ENCODE data around the gene EFL1.

Gene EFL1

DNA sequence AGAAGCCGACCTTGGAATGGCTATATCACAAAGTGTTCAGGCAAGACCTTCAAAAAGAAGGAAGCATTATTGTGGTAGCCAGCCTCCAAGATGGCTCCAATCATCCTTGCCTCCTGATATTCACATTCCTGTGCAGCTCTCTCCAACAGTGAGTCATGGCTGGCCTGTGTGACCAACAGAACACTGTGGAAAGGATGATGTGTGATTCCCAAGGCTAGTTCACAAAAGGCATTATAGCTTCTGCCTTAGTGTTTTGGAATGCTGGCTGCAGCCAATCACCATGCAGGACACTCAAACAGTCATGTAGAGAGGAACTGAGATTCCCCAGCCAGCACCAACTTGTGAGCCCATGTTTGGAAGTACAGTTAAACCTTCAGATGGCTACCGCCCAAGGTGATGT lies 102.6 kb downstream of the EFL1 start:
- no peak for DNase-seq (ENCODE audit: low read depth in 2 of 2)

DNA sequence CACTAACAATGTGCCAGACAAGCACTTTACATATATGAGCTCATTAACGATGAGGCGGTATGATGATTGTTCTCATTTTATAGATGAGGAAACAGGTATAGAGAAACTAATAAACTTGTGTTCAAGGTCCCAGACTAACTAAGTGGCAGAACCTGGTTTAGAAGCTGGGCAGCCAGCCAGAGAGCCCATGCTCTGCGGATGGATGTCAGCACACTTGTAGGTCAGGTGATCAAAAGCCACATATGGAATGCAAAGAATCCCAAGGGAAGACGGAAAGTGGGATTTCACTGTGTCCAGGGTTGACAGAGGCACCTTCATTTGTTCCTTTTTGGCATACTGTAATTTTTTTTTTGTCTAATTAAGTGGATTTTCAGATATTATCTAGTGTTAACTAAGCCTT lies 103.7 kb downstream of the EFL1 start:
- DNase-seq (ENCODE audit: low read depth in 2 of 2), result no peak

DNA sequence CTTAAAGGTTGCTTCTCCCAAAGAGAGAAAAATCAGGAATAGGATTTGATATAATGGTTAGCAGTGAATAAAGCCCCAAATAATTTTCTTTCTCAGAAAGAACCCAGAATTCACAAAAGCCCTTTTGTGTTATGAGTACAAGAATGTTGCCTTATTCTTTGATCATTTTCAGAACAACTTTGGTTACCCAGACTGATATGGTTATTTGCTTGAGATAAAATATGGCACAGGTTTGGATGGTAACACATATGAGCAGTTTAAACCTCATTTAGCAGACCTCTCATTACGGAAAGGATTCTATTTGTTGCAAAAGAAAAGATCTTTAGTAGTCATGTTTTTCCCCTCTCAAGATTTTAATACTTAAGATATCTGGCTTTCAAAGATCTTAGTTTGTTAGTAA lies 111.9 kb downstream of the EFL1 start:
- DNase-seq (ENCODE audit: low read depth in 2 of 2), result no peak

DNA sequence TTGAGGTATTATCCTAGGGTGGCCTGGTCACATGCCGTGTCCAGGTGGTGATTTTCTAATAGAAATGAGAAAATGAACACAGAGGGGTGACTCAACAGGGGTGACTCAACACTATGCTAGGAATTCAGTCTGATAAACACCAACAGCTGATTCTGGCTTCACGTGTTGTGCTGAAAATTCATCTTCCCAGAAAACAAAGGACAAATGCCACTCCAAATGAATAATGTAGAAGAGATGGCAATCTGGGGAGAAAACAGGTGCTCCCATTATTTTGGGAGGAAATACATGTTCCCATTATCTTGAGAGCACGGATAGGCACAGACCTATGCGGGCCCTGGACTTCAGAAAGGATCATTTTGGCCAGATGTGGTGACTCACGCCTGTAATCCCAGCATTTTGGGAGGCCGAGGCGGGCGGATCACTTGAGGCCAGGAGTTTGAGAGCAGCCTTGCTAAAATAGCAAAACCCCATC lies 115.5 kb downstream of the EFL1 start:
- DNase-seq (ENCODE audit: low read depth in 2 of 2), result no peak

DNA sequence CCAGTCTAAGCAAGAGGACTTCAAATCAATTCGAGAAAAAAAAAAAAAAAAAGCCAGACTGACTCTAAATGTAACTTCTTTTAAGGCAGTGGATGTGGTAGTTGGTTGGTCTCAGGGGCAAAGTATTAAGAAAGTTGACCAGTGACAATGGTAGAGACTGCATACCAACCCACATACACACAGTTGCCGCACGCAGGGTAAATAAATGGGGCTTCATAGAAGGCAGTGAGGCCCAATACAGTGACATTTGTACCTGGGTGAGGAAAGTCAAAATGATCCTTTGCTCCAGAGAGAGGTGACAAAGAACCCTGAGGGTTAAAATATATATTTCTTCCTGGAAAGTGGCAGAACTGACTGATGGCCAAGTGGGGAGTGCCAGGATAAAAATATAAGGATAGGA lies 116.0 kb downstream of the EFL1 start:
- DNase-seq (ENCODE audit: low read depth in 2 of 2), result no peak

DNA sequence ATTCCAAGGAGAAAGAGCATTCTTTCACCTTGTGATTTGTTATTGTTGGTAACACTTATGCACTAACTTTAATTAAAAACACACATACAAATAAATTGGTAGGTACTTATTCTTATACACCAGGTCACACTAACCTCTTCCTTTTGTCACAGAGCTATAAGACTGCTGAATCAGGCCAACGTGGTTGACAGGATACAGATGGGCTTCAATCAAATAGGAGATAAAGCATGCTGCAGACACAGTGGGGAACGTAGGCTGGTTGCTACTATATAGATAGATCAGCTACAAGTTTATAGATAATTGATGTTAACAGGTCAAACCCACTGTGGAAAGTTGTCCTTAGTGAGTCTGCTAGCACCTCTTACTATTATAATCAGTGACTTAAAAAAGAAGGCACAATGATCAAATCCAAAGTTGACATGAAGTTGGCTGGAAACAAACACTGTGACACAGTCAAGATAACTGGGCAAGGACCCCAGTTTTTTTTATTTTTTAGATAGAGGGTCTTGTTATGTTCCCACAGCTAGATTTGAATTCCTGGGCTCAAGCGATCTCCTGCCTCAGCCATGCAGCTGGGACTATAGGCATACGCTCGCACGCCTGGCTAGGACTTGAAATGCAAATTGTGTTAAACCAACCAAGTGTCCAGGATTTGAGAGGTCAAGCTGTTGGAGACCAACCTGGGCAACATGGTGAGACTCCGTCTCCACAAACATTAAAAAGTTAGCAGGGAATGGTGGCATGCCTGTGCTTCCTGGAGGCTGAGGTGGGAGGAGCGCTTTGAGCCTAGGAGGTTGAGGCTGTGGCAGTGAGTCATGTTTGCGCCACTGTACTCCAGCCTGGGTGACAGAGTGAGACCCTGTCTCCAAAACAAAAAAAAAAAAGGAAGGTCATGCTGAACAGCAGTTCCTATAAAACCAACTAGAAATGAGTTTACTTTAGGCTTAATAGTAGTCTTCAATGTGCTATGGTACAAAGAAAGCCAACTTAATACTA lies 118.8 kb downstream of the EFL1 start:
- DNase-seq (ENCODE audit: low read depth in 2 of 2), result no peak

DNA sequence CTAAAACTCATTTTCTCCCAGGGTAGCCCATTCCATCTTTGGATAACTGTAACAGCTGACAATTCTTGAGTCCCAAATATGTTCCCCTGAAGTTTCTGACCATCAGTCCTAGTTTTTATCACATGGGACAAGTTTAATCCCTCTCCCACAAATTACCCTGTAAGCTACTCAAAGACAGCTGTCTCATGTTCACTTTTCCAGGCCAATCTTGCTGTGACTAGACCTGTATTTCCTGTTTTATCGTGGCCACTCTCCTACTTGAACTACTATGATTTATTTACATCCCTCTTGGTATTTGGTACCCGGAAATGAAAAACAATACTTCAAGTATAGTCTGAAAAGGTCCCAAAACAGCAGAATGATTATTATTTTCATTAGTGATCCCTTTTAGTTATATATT lies 121.6 kb downstream of the EFL1 start:
- DNase-seq (ENCODE audit: low read depth in 2 of 2), result no peak

DNA sequence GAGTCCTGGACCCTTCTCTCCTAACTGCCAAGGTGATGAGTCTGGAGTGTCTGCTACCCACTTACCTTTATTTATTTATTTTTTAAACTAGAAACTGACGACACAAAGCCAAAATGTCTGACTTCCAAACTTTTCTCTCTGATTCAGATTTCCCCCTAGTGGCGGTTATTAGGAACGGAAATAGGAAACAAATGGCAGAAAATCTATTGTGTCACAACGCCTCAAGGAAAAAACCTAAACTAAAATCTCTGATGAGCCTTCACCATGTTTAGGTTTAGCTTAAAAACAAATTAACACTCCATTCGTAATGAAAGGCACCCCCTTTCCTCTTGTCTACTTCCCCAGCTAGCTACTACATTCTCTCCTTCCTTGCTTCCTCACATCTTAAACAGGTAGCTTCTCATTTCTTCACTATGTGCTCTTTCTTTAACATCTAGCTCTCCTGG lies 122.7 kb downstream of the EFL1 start:
- DNase-seq (ENCODE audit: low read depth in 2 of 2), result no peak

DNA sequence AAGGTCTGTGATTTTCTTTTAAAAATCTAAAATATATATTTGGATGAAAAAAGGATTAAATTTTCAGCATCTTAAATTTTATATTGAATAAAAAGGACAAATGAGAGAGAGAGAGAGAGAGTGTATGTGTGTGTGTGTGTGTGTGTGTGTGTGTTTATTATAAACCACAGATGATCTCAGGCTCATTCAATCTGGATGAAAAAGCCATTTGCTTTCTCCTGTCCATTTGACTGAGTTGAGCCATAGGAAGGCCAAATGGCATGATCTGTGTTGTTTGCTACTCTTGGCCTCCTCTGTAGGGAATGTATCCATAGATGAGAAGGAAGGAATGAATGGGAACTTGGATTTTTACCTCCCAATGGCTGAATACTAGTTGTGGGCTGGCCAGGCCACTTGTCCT lies 124.2 kb downstream of the EFL1 start:
- no peak for DNase-seq (ENCODE audit: low read depth in 2 of 2)

DNA sequence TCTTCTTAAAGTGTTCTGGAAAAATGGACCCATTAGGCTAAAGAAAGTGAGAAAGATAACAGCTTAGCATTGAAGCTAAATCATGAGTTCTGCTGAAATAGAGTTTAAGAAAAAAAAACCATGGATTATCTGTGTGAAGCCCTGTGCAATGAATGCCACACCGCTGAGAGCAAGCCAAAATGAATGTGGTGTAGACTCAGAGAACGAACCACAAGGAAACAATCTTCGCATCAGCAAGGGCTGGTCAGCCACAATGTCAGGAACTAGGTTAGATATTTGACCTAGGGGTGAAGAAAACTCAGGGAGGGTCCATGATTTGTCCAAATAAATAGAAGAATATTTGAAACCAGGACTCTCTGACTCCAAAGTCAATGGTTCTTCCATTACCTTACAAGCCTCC lies 125.3 kb downstream of the EFL1 start:
- DNase-seq (ENCODE audit: low read depth in 2 of 2), result no peak

DNA sequence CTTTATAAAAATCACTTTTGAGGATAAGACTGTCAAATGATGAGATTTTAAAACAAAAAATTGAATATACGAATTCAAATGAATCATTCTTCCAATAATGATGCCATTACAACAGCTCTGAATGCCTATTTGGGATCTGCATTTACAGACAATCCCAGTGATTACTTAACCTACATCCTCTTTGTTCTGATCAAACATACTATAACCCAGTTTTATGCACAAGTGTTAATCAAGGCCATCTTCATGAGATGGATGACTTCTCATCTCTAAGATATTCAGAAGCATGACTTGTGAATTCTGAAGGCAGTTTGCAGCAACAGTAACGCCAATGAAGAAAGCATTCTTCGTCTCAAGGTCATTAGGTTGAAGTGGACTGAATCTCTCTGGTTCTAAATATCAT lies 126.4 kb downstream of the EFL1 start:
- DNase-seq (ENCODE audit: low read depth in 2 of 2), result no peak

DNA sequence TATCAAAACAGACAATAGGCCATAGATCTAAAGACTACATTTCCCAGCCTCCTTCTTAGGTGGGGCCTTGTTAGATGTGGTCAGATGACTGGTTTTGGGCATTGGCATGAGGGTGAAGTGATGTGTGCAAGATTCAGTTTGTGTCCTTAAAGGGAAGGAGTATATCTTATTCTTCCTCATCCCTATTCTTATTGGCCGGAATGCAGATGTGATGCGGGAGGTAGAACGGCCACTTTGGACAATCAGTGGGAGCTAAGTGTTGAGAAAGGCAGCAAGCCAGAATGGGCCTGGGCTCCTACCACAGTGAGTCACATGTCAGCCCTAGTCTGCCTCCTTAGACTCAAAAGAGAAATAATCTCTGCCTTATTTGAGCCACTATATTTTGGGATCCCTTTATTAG lies 126.9 kb downstream of the EFL1 start:
- DNase-seq (ENCODE audit: low read depth in 2 of 2), result no peak

DNA sequence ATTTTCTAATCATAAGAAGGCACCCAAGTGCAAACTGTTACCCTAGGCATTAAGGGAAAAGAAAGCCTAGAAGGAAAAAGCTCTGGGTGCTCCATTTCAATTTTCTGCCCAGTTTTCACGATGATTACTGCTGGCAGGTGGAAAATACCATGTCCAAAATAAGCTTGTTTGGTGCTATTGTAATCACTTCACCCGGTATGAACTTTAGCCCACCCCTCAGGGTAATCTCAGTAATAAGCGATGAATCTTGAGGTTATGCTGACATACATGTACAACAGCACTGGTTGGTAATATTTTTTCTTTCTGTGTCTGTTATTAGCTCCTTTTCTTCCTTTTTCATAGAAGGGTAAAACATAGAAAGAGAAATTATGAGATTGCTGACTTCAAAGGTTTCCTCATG lies 128.1 kb downstream of the EFL1 start:
- no peak for DNase-seq (ENCODE audit: low read depth in 2 of 2)

DNA sequence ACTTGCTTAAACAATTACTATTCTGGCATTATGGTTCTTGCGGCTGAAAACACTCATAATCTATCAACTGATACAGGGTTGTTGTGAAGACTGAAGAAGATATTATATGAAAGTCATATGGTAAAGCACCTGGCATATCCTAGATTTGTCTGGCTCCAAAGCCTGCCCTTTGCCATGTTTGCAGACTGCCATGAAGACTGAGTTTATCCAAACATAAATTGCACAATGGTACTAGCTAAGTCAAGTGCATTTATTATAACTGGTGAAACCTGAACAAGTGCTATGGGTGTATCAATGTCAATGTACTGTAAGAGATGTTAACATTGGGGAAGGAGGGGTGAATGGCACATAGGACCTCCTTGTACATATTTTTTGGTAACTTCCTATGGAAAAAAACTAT lies 129.3 kb downstream of the EFL1 start:
- DNase-seq (ENCODE audit: low read depth in 2 of 2), result no peak

DNA sequence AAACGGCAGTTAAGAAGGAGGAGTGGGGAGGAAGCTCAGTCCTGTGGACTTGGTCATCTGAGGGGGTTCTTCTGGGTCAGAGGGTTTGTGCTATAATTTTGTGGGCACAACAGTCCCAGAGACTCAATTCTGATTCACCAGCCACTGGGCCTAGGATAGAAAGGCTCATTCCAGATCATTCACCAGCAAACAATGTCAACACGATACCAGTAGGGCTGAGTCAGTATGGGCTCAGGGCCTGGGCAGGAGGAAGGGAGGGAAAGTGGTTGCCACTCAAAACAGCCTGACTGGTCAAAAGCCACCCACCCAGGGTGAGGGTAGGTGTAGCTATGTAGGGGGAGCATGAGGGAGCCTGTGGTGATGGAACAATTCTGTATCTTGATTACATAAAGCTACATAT lies 129.8 kb downstream of the EFL1 start:
- no peak for DNase-seq (ENCODE audit: low read depth in 2 of 2)

DNA sequence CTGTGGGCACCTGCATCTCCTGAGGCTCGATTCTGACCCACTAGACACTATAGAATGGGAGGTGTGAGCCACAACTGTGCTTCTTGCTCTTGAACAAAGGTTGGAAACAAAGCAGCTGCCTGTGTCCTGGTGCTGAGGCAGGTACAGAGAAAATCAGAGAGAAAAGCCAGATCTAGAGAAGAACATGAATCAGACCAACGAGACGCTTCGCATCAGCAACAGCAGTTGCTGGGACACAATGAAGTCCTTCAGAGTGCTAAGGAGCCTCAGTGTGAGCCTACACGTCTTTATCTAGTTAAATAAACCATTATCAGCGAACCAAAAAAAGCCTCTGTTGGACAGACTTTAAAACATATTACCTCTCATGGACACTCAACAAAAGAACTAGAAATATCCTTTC lies 130.4 kb downstream of the EFL1 start:
- no peak for DNase-seq (ENCODE audit: low read depth in 2 of 2)

DNA sequence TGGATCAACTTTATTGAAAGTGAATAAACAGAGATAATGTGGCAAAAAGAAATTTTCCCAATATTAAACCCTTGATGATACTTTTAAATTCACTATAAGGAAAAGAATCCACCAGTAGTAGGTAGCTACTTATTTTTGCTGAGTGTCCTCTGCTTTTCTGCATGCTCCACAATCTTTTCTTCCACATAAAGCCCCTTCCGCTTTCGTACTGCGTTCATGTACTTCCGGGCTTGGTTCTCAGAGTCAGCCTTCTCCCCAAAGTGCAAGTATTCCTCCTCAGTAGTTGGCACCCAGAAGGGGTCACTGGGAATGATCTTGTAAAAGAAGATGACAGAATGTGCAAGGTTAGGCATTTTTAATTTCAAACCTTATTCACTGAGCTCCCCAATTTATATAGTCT lies 132.3 kb downstream of the EFL1 start:
- no peak for DNase-seq (ENCODE audit: low read depth in 2 of 2)

DNA sequence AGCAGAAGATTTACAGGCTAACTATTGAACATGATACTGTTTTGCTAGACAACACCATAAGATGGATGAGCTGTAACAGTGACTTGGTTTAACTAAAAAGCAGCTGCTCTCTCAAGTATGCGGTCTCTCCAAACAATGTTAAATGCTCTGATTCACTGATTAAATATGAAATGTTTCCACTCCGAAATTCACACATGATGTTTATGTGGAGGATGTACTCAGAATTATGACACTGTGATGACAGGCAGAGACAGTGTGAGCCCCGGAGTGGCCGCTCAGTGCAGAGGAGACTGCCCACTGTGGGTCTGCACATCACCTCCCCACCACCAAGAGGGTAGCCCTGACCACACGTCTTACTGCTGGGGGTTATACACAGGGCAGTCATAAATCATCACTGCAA lies 132.8 kb downstream of the EFL1 start:
- no peak for DNase-seq (ENCODE audit: low read depth in 2 of 2)

DNA sequence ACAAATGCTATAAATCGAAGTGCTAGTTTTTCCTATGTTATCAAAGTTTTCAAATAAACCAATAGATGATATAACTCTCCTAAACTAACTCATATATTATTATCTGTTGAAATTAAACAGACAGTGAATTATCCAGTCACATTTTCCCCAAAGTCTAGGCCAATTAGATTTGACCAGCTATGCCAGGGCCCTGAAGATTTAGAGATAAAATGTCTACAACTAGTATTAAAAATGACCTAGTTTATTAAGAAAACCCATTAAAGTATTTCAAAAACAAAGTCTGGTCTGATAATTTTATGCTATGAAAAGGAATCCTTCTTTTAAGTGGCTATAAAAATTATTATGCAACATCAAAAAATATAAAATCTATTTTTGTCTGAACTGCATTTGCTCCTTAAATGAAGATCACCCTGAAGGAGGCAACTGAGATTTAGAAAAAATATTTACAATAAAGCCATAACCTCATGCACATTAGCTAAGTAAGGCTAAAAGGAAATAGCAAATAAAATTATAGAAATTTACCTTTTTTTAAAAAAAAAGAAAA lies 133.3 kb downstream of the EFL1 start:
- no peak for DNase-seq (ENCODE audit: low read depth in 2 of 2)

DNA sequence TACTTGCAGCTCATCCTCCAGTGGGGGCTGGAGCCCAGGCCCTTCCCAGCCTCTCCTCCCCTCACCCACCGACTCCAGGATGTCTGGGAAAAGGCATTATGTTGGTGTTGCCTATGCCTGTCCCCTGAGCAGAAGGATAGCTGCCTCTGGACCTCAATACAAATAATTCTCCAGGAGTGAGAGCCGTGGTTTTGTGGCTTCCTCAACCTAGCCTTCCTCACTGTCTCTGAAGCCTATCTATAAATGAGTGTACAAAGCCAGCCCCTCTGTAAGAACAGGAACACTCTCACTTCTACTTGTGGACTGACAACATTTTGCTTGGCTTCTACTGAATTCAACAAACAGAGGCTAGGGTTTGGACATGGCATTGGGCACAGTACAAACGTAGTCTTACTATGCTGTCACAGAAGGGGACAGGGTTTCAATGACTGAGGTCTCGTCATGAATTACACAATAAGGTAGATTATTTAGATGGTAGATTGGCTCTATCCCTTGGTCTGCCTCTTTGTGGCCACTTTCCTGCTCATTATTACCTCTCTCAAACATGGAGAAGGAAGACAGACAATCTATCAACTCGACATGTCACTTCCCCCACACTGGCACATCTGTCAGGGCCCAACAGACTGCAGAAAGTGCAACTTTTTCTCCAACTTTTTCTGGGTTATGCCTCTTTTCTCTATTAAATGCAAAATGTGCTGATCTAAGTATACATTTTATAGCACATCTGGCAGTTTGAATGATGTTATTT lies 134.0 kb downstream of the EFL1 start:
- DNase-seq (ENCODE audit: low read depth in 2 of 2), result no peak

DNA sequence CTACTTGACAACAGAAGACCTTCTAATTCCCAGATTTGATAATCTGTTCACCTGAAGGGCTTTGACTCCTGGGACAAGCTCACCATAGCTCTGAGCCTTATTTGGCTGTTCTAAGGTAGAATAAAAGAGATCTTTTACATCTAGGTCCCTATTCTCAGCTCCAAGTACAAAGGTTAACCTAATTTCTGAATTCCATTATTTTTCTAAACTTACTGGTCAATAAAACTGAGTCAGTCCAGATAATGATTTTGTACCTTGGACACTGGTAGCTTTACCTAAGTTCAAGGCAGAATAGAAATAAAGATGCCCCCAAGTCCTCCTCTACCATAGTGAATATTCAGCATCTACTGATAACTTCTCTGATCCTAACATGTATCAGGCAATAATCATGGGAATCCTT lies 135.0 kb downstream of the EFL1 start:
- no peak for DNase-seq (ENCODE audit: low read depth in 2 of 2)

DNA sequence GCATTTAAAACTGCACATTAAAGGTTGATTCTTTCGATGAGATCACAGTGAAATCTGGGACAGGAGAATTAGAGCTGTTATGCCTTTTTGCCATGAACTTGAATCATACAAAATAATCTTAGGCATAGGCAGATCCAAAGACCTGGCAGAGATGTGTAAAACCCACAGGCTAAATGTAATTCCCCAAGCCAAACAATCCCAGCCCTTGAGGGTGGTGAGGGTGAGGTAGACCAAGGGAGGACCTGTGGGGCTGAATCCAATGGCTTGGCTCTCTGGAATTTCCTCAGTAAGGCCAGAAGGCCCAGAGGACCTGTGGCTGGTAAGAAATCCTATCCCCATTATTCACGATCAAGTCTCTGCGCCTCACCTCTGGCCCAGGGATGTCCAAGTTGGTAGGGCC lies 136.2 kb downstream of the EFL1 start:
- no peak for DNase-seq (ENCODE audit: low read depth in 2 of 2)

Measured in stimulated activated CD8-positive, alpha-beta memory T cell treated with anti-CD3 and anti-CD28 coated beads, Interleukin-2, amount 100 ng/mL, for 48 hours (primary cell).